ENCODE measurements around the gene GALNT9.

DNA sequence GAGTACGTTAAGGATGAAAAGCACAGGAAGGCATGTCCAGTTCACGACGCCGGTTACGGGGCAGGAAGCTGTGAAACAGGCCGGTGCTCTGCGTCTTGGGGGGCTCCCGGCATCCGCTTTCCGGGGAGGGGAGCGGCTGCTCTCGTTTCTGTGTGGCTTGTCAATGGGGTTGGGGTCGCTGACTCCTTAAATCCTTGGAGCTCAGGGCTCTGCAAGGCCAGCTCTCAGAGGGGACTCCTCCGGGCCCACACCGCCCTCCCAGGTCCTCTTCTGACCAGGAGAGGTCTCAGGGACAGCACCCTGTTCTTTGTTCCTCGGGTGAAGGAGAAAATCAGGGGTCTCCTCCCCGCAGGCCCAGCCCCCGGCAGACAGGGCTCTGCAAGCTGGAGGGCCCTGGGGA is 78.1 kb downstream of the GALNT9 start:
- TF ChIP-seq, protein P1, sequence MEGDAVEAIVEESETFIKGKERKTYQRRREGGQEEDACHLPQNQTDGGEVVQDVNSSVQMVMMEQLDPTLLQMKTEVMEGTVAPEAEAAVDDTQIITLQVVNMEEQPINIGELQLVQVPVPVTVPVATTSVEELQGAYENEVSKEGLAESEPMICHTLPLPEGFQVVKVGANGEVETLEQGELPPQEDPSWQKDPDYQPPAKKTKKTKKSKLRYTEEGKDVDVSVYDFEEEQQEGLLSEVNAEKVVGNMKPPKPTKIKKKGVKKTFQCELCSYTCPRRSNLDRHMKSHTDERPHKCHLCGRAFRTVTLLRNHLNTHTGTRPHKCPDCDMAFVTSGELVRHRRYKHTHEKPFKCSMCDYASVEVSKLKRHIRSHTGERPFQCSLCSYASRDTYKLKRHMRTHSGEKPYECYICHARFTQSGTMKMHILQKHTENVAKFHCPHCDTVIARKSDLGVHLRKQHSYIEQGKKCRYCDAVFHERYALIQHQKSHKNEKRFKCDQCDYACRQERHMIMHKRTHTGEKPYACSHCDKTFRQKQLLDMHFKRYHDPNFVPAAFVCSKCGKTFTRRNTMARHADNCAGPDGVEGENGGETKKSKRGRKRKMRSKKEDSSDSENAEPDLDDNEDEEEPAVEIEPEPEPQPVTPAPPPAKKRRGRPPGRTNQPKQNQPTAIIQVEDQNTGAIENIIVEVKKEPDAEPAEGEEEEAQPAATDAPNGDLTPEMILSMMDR (IDR thresholded peaks at IDR 0.05; ENCODE audit: poor library complexity) = no peak
- TF ChIP-seq EZH2phosphoT487 (IDR thresholded peaks at IDR 0.05; ENCODE audit: low read depth, severe bottlenecking, unreplicated experiment) = no peak

All from hepatocyte (in vitro differentiated cells).